ENCODE measurements around the gene CRHR2. TPM values are rescaled to one million over a fixed set of nuclear protein-coding genes. Genes with fewer than 3 reads are reported as not detected.

CRHR2 gene
- total and polyA plus RNA-seq, 2 experiments from 2014 or later = 0.14 to 1.4 TPM

DNA sequence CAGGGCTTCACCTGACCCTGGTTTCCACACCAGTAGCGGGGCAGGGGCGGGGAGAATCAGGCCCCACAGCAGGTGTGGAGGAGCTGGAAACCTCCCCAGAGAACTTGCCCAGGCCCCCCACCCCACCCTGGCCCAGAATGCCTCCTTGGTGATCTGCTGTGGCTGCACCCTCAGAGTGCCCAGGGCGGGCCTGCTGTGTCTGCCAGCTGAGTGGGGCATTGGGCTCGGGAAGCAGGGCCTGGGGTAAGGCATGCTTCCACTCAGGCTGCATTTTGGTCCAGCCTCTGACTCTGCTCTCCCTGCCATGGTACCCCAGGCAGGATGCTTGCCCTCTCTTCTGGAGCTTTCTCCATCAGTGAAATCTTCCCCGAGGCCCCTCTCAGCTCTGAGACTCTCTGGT lies 1.1 kb upstream of the CRHR2 start:
- Histone ChIP-seq H3K36me3 (ENCODE audit: insufficient read depth) (no peaks in the 10 kb centered on the region), H3K4me3 (no peak overlapping the region), H3K4me1 (ENCODE audit: insufficient read depth) (peaks cover 15% of the 10 kb centered on the region; the same call in 1 of the 2 replicates), H3K9me2 (ENCODE audit: insufficient read depth) (no peaks in the 10 kb centered on the region), H2AFZ (no peak overlapping the region), H3K27ac (ENCODE audit: low read depth) (no peak overlapping the region), H3K4me2 (no peak overlapping the region), H3K27me3 (ENCODE audit: insufficient read depth) (peaks cover 56% of the 10 kb centered on the region), H3K79me2 (replicated peaks; ENCODE audit: insufficient read depth) (no peaks in the 10 kb centered on the region), H4K20me1 (replicated peaks; ENCODE audit: insufficient read depth) (no peaks in the 10 kb centered on the region), H3F3A (replicated peaks; ENCODE audit: low read depth) (no peaks in the 10 kb centered on the region)
- no peak for ATAC-seq
- Mint-ChIP-seq H3K27me3 (ENCODE audit: insufficient read depth, low read depth, poor library complexity) (peaks cover 38% of the 10 kb centered on the region), H3K36me3 (ENCODE audit: low read depth) (no peaks in the 10 kb centered on the region; the same call in 2 of the 3 replicates), H3K4me1 (peaks cover 45% of the 10 kb centered on the region), H3K9me3 (no peaks in the 10 kb centered on the region), H3K4me3 (no peak overlapping the region; the same call in 2 of the 3 replicates), H3K27ac (no peak overlapping the region)
- DNase-seq (ENCODE audit: low spot score) = no peak
- no peak for TF ChIP-seq EZH2 (IDR thresholded peaks at IDR 0.05; ENCODE audit: low read depth, unreplicated experiment)
- TF ChIP-seq, protein P1, sequence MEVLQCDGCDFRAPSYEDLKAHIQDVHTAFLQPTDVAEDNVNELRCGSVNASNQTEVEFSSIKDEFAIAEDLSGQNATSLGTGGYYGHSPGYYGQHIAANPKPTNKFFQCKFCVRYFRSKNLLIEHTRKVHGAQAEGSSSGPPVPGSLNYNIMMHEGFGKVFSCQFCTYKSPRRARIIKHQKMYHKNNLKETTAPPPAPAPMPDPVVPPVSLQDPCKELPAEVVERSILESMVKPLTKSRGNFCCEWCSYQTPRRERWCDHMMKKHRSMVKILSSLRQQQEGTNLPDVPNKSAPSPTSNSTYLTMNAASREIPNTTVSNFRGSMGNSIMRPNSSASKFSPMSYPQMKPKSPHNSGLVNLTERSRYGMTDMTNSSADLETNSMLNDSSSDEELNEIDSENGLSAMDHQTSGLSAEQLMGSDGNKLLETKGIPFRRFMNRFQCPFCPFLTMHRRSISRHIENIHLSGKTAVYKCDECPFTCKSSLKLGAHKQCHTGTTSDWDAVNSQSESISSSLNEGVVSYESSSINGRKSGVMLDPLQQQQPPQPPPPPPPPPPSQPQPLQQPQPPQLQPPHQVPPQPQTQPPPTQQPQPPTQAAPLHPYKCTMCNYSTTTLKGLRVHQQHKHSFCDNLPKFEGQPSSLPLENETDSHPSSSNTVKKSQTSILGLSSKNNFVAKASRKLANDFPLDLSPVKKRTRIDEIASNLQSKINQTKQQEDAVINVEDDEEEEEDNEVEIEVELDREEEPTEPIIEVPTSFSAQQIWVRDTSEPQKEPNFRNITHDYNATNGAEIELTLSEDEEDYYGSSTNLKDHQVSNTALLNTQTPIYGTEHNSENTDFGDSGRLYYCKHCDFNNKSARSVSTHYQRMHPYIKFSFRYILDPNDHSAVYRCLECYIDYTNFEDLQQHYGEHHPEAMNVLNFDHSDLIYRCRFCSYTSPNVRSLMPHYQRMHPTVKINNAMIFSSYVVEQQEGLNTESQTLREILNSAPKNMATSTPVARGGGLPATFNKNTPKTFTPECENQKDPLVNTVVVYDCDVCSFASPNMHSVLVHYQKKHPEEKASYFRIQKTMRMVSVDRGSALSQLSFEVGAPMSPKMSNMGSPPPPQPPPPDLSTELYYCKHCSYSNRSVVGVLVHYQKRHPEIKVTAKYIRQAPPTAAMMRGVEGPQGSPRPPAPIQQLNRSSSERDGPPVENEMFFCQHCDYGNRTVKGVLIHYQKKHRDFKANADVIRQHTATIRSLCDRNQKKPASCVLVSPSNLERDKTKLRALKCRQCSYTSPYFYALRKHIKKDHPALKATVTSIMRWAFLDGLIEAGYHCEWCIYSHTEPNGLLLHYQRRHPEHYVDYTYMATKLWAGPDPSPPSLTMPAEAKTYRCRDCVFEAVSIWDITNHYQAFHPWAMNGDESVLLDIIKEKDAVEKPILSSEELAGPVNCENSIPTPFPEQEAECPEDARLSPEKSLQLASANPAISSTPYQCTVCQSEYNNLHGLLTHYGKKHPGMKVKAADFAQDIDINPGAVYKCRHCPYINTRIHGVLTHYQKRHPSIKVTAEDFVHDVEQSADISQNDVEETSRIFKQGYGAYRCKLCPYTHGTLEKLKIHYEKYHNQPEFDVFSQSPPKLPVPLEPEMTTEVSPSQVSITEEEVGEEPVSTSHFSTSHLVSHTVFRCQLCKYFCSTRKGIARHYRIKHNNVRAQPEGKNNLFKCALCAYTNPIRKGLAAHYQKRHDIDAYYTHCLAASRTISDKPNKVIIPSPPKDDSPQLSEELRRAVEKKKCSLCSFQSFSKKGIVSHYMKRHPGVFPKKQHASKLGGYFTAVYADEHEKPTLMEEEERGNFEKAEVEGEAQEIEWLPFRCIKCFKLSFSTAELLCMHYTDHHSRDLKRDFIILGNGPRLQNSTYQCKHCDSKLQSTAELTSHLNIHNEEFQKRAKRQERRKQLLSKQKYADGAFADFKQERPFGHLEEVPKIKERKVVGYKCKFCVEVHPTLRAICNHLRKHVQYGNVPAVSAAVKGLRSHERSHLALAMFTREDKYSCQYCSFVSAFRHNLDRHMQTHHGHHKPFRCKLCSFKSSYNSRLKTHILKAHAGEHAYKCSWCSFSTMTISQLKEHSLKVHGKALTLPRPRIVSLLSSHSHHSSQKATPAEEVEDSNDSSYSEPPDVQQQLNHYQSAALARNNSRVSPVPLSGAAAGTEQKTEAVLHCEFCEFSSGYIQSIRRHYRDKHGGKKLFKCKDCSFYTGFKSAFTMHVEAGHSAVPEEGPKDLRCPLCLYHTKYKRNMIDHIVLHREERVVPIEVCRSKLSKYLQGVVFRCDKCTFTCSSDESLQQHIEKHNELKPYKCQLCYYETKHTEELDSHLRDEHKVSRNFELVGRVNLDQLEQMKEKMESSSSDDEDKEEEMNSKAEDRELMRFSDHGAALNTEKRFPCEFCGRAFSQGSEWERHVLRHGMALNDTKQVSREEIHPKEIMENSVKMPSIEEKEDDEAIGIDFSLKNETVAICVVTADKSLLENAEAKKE (CRISPR knock-in tag; IDR thresholded peaks at IDR 0.05) = no peak

DNA sequence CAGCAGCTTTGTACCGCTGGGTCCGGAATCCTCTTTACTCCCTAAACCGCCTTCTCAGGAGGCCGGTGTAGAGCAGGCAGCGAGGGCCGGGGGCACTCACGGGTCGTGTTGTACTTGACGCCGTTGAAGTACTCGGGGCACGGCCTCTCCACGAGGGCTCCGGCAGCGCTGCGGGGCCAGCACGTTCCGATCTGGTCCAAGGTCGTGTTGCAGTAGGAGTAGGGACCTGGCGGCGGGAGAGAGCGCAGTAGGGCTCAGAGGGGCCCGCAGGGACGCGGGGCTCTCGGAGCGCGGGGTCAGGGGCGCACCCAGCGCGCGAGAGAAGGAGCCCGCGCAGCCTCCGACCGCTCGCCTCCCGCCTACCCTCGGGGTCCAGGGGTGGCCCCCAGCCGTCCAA lies 443 bp downstream of the CRHR2 start:
- peaks cover 15% of the 10 kb centered on the region; the same call in 1 of the 2 replicates for H3K4me1 ChIP-seq (ENCODE audit: insufficient read depth)
- Mint-ChIP-seq H3K4me3 (peak overlapping the region; percentile 79), H3K4me1 (peaks cover 42% of the 10 kb centered on the region), H3K27ac (no peak overlapping the region), H3K27me3 (ENCODE audit: insufficient read depth, low read depth, poor library complexity) (peaks cover 35% of the 10 kb centered on the region), H3K36me3 (ENCODE audit: low read depth) (no peaks in the 10 kb centered on the region; the same call in 2 of the 3 replicates), H3K9me3 (no peaks in the 10 kb centered on the region)
- H4K20me1 ChIP-seq (replicated peaks; ENCODE audit: insufficient read depth) = no peaks in the 10 kb centered on the region
- H3K4me2 ChIP-seq = peak overlapping the region; percentile 92
- H3K4me3 ChIP-seq = peak overlapping the region; percentile 75
- TF ChIP-seq EZH2phosphoT487 (IDR thresholded peaks at IDR 0.05; ENCODE audit: unreplicated experiment) (no peak), EZH2 (IDR thresholded peaks at IDR 0.05; ENCODE audit: low read depth, unreplicated experiment) (peak; percentile 34)
- no peaks in the 10 kb centered on the region for H3K9me2 ChIP-seq (ENCODE audit: insufficient read depth)
- DNase-seq (ENCODE audit: low spot score) (peak; percentile 58), ATAC-seq (peak; percentile 50)
- H2AFZ ChIP-seq = peak overlapping the region; percentile 89
- no peaks in the 10 kb centered on the region for H3K36me3 ChIP-seq (ENCODE audit: insufficient read depth)
- H3K79me2 ChIP-seq (replicated peaks; ENCODE audit: insufficient read depth) = no peaks in the 10 kb centered on the region
- peaks cover 59% of the 10 kb centered on the region for H3K27me3 ChIP-seq (ENCODE audit: insufficient read depth)
- no peak overlapping the region for H3K27ac ChIP-seq (ENCODE audit: low read depth)
- H3F3A ChIP-seq (replicated peaks; ENCODE audit: low read depth) = no peaks in the 10 kb centered on the region

Data from GM23338 (cell line).